K562 (cell line): ENCODE results near the gene PRDX3. TPM values are rescaled to one million over a fixed set of nuclear protein-coding genes. Genes with fewer than 3 reads are reported as not detected.

Experiments used
- POLR2AphosphoS2 ChIP-seq: IDR thresholded peaks from 2 replicates; pipeline ENCODE4 v1.6.1; 2012; ENCODE audit warnings: low read length, improper control_type of control experiment
- ZEB2 ChIP-seq: fragments of 450-650 bp; IDR thresholded peaks from 2 replicates; pipeline ENCODE4 v1.6.1; 2016
- ZSCAN32 ChIP-seq: fragments of 450-650 bp; formaldehyde crosslinking; IDR thresholded peaks from 2 replicates; pipeline ENCODE4 v1.4.0; 2020; ENCODE audit warnings: mild to moderate bottlenecking, moderate library complexity
- polyA plus RNA-seq, 8 experiments: library from polyadenylated mRNA; depleted of rRNA in 4 of 8; stranded (reverse) in 5 of 8; unstranded in 3 of 8; fragments of >200 nt; fragmentation: Nextera tagmentation in 2 of 8; fragmentation: Illumina TruSeq in 1 of 8; extraction: Ambion mirVana in 2 of 8; extraction: Trizol in 1 of 8; gene quantifications; 2 replicates each; pipeline versions ENCODE4 v1.2.1 to v1.2.3, GENCODE V29; 2011 to 2014; ENCODE audit warnings: inconsistent platforms in 1 of 8, missing spikeins in 1 of 8
- total RNA-seq, 7 experiments: library from RNA; depleted of rRNA in 6 of 7; stranded (reverse); fragments of >200 nt in 6 of 7; fragmentation: Illumina TruSeq in 2 of 7; extraction: Trizol in 2 of 7; gene quantifications; 2 replicates each; pipeline versions ENCODE4 v1.2.1 to v1.2.3, GENCODE V29; 2011 to 2021; ENCODE audit warnings: low replicate concordance in 1 of 7
- TF ChIP-seq, protein P1 (sequence below): fragments of 150-350 bp; IDR thresholded peaks from 2 replicates; pipeline ENCODE4 v1.6.1; 2014; ENCODE audit warnings: low read depth, mild to moderate bottlenecking, low read length, borderline replicate concordance
- TF ChIP-seq, protein P2 (sequence below), 2 experiments: fragments of 450-650 bp; IDR thresholded peaks; 2 replicates each; pipeline ENCODE4 v1.6.1; 2016
- TF ChIP-seq, protein P3 (sequence below): fragments of 450-650 bp; IDR thresholded peaks from one replicate; pipeline ENCODE4 v1.6.1; 2018; ENCODE audit warnings: mild to moderate bottlenecking, moderate library complexity; ENCODE audit not compliant: partially characterized antibody
- TF ChIP-seq, protein P4 (sequence below): sonication (generic); formaldehyde crosslinking; IDR thresholded peaks from 2 replicates; pipeline ENCODE4 v1.8.0; 2022; ENCODE audit warnings: mild to moderate bottlenecking, missing genetic modification reagents
- TF ChIP-seq, protein P5 (sequence below): fragments of 250-450 bp; sonication (Bioruptor Pico); IDR thresholded peaks from 2 replicates; pipeline ENCODE4 v1.5.0; 2021
- TF ChIP-seq, protein P6 (sequence below): fragments of 450-650 bp; IDR thresholded peaks from 2 replicates; pipeline ENCODE4 v1.6.1; 2017; ENCODE audit warnings: antibody characterized with exemption, mild to moderate bottlenecking

The PRDX3 gene
- total and polyA plus RNA-seq, 9 of the 15 experiments (the other 6 are each of a cell fraction or from before 2014, with no cell fraction given) = 122 to 994 (median 173) TPM

DNA sequence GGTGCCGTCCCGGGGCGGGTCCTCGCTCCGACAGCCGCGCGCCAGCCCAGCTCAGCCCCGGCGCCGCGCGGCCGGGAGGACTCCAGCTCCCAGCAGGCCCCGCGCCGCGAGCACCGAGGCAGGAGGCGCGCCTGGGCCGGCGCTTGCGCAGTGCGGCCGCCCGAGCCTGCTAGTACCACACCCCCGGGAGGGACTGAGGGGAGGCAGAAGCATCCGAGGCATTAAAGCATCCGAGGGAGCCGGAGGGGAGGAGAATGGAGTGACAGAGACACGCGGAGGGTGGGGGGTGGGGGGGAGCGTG, 28.7 kb upstream of the PRDX3 start, which contains the start of gene GRK5 (continued):
- TF ChIP-seq, protein P1, sequence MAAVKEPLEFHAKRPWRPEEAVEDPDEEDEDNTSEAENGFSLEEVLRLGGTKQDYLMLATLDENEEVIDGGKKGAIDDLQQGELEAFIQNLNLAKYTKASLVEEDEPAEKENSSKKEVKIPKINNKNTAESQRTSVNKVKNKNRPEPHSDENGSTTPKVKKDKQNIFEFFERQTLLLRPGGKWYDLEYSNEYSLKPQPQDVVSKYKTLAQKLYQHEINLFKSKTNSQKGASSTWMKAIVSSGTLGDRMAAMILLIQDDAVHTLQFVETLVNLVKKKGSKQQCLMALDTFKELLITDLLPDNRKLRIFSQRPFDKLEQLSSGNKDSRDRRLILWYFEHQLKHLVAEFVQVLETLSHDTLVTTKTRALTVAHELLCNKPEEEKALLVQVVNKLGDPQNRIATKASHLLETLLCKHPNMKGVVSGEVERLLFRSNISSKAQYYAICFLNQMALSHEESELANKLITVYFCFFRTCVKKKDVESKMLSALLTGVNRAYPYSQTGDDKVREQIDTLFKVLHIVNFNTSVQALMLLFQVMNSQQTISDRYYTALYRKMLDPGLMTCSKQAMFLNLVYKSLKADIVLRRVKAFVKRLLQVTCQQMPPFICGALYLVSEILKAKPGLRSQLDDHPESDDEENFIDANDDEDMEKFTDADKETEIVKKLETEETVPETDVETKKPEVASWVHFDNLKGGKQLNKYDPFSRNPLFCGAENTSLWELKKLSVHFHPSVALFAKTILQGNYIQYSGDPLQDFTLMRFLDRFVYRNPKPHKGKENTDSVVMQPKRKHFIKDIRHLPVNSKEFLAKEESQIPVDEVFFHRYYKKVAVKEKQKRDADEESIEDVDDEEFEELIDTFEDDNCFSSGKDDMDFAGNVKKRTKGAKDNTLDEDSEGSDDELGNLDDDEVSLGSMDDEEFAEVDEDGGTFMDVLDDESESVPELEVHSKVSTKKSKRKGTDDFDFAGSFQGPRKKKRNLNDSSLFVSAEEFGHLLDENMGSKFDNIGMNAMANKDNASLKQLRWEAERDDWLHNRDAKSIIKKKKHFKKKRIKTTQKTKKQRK = no peak
- TF ChIP-seq, protein P2, sequence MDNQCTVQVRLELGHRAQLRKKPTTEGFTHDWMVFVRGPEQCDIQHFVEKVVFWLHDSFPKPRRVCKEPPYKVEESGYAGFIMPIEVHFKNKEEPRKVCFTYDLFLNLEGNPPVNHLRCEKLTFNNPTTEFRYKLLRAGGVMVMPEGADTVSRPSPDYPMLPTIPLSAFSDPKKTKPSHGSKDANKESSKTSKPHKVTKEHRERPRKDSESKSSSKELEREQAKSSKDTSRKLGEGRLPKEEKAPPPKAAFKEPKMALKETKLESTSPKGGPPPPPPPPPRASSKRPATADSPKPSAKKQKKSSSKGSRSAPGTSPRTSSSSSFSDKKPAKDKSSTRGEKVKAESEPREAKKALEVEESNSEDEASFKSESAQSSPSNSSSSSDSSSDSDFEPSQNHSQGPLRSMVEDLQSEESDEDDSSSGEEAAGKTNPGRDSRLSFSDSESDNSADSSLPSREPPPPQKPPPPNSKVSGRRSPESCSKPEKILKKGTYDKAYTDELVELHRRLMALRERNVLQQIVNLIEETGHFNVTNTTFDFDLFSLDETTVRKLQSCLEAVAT (IDR thresholded peaks at IDR 0.05) = no peak
- TF ChIP-seq, protein P3, sequence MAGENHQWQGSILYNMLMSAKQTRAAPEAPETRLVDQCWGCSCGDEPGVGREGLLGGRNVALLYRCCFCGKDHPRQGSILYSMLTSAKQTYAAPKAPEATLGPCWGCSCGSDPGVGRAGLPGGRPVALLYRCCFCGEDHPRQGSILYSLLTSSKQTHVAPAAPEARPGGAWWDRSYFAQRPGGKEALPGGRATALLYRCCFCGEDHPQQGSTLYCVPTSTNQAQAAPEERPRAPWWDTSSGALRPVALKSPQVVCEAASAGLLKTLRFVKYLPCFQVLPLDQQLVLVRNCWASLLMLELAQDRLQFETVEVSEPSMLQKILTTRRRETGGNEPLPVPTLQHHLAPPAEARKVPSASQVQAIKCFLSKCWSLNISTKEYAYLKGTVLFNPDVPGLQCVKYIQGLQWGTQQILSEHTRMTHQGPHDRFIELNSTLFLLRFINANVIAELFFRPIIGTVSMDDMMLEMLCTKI = no peak
- TF ChIP-seq ZSCAN32 (CRISPR knock-in tag) (no peak), POLR2AphosphoS2 (no peak), ZEB2 (no peak)
- TF ChIP-seq, protein P4, sequence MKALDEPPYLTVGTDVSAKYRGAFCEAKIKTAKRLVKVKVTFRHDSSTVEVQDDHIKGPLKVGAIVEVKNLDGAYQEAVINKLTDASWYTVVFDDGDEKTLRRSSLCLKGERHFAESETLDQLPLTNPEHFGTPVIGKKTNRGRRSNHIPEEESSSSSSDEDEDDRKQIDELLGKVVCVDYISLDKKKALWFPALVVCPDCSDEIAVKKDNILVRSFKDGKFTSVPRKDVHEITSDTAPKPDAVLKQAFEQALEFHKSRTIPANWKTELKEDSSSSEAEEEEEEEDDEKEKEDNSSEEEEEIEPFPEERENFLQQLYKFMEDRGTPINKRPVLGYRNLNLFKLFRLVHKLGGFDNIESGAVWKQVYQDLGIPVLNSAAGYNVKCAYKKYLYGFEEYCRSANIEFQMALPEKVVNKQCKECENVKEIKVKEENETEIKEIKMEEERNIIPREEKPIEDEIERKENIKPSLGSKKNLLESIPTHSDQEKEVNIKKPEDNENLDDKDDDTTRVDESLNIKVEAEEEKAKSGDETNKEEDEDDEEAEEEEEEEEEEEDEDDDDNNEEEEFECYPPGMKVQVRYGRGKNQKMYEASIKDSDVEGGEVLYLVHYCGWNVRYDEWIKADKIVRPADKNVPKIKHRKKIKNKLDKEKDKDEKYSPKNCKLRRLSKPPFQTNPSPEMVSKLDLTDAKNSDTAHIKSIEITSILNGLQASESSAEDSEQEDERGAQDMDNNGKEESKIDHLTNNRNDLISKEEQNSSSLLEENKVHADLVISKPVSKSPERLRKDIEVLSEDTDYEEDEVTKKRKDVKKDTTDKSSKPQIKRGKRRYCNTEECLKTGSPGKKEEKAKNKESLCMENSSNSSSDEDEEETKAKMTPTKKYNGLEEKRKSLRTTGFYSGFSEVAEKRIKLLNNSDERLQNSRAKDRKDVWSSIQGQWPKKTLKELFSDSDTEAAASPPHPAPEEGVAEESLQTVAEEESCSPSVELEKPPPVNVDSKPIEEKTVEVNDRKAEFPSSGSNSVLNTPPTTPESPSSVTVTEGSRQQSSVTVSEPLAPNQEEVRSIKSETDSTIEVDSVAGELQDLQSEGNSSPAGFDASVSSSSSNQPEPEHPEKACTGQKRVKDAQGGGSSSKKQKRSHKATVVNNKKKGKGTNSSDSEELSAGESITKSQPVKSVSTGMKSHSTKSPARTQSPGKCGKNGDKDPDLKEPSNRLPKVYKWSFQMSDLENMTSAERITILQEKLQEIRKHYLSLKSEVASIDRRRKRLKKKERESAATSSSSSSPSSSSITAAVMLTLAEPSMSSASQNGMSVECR (CRISPR knock-in tag) = no peak
- TF ChIP-seq, protein P5, sequence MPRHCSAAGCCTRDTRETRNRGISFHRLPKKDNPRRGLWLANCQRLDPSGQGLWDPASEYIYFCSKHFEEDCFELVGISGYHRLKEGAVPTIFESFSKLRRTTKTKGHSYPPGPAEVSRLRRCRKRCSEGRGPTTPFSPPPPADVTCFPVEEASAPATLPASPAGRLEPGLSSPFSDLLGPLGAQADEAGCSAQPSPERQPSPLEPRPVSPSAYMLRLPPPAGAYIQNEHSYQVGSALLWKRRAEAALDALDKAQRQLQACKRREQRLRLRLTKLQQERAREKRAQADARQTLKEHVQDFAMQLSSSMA (CRISPR knock-in tag) = no peak
- TF ChIP-seq, protein P6, sequence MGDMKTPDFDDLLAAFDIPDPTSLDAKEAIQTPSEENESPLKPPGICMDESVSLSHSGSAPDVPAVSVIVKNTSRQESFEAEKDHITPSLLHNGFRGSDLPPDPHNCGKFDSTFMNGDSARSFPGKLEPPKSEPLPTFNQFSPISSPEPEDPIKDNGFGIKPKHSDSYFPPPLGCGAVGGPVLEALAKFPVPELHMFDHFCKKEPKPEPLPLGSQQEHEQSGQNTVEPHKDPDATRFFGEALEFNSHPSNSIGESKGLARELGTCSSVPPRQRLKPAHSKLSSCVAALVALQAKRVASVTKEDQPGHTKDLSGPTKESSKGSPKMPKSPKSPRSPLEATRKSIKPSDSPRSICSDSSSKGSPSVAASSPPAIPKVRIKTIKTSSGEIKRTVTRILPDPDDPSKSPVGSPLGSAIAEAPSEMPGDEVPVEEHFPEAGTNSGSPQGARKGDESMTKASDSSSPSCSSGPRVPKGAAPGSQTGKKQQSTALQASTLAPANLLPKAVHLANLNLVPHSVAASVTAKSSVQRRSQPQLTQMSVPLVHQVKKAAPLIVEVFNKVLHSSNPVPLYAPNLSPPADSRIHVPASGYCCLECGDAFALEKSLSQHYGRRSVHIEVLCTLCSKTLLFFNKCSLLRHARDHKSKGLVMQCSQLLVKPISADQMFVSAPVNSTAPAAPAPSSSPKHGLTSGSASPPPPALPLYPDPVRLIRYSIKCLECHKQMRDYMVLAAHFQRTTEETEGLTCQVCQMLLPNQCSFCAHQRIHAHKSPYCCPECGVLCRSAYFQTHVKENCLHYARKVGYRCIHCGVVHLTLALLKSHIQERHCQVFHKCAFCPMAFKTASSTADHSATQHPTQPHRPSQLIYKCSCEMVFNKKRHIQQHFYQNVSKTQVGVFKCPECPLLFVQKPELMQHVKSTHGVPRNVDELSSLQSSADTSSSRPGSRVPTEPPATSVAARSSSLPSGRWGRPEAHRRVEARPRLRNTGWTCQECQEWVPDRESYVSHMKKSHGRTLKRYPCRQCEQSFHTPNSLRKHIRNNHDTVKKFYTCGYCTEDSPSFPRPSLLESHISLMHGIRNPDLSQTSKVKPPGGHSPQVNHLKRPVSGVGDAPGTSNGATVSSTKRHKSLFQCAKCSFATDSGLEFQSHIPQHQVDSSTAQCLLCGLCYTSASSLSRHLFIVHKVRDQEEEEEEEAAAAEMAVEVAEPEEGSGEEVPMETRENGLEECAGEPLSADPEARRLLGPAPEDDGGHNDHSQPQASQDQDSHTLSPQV = no peak
